Panc1 (cell line): ENCODE data around the gene CCDC85C. TPM values are rescaled to one million over a fixed set of nuclear protein-coding genes. Genes with fewer than 3 reads are reported as not detected.
A peak's percentile ranks its signal among the peaks of the same experiment; 100 is the strongest.

Experiments used
- ATAC-seq: fragments of 200-7000 bp; cut with Tn5 transposase; 2 replicates; pipeline ENCODE4 v1.9.1; 2020; ENCODE audit warnings: mild to moderate bottlenecking, moderate library complexity
- BruUV-seq: library from RNA; stranded (reverse); fragments of 400-500 nt; replicated peaks from 2 replicates; lab custom pipeline; 2021; lab: Mats Ljungman, UMichigan
- CTCF ChIA-PET: fragments of 300-600 bp; sonication (Branson Sonifier 250); formaldehyde crosslinking; loops from one replicate; lab custom pipeline; 2022; ENCODE audit warnings: antibody characterized with exemption; lab: Charles Lee
- POLR2A ChIA-PET: fragments of 300-600 bp; sonication (Branson Sonifier 250); formaldehyde crosslinking; loops from one replicate; lab custom pipeline; 2022; ENCODE audit warnings: antibody characterized with exemption; lab: Charles Lee
- DNase-seq: peaks from one replicate; pipeline ENCODE4 v3.0.0-alpha.2; 2010; ENCODE audit warnings: low read depth, low spot score
- H3K27ac ChIP-seq: 2 replicates; pipeline ENCODE4 v1.5.1; 2011; ENCODE audit warnings: mild to moderate bottlenecking, low read length, inconsistent platforms
- H3K27me3 ChIP-seq: fragments of 200-500 bp; sonication (Bioruptor generic); 2 replicates; pipeline ENCODE4 v1.6.0; 2014; ENCODE audit warnings: low read length, inconsistent platforms; ENCODE audit not compliant: control insufficient read depth, insufficient read depth
- H3K36me3 ChIP-seq: fragments of 200-500 bp; sonication (Bioruptor generic); 2 replicates; pipeline ENCODE4 v1.5.1; 2014; ENCODE audit warnings: inconsistent platforms, mild to moderate bottlenecking, low read length, moderate library complexity; ENCODE audit not compliant: control insufficient read depth, insufficient read depth
- H3K4me1 ChIP-seq: 2 replicates; pipeline ENCODE4 v1.5.1; 2011; ENCODE audit warnings: inconsistent platforms, mild to moderate bottlenecking, low read length, moderate library complexity; ENCODE audit not compliant: control insufficient read depth, insufficient read depth
- H3K4me3 ChIP-seq, 2 experiments: 2 replicates each; pipeline ENCODE4 v1.5.1; 2011 to 2012; ENCODE audit warnings: low read depth in 2 of 2, low read length in 2 of 2, mild to moderate bottlenecking in 2 of 2, inconsistent platforms in 1 of 2, moderate library complexity in 1 of 2
- H3K9me3 ChIP-seq: fragments of 200-500 bp; sonication (Bioruptor generic); 2 replicates; pipeline ENCODE4 v1.5.1; 2014; ENCODE audit warnings: low read depth, mild to moderate bottlenecking, inconsistent platforms, low read length, moderate library complexity; ENCODE audit not compliant: control insufficient read depth, insufficient read depth
- POLR2AphosphoS5 ChIP-seq: IDR thresholded peaks from 2 replicates; pipeline ENCODE4 v1.6.1; 2012; ENCODE audit warnings: mild to moderate bottlenecking, low read depth, low read length, moderate library complexity
- REST ChIP-seq, 2 experiments: IDR thresholded peaks; 2 replicates each; pipeline ENCODE4 v1.6.1; 2011 to 2012; ENCODE audit warnings: low read depth in 2 of 2, control low read depth in 1 of 2, low read length in 1 of 2, mild to moderate bottlenecking in 1 of 2, moderate library complexity in 1 of 2; ENCODE audit not compliant: insufficient read depth in 1 of 2
- SIN3A ChIP-seq: IDR thresholded peaks from 2 replicates; pipeline ENCODE4 v1.6.1; 2012; ENCODE audit warnings: low read depth, mild to moderate bottlenecking, low read length, moderate library complexity, borderline replicate concordance; ENCODE audit not compliant: insufficient read depth
- TCF7L2 ChIP-seq: IDR thresholded peaks from 2 replicates; pipeline ENCODE4 v1.6.1; 2011; ENCODE audit warnings: mild to moderate bottlenecking, low read depth, low read length, inconsistent platforms
- in situ Hi-C: cut with HindIII; loops from 2 replicates; pipeline ENCODE4 v1.10.0; 2016; ENCODE audit warnings: low sequenced_read_pairs, low pct_unique_long_range_greater_than_20kb
- intact Hi-C: fragments of 100-400 bp; cut with micrococcal nuclease; formaldehyde crosslinking; loops from one replicate; pipeline ENCODE4 v1.10.0; 2022; ENCODE audit not compliant: unreplicated experiment
- total RNA-seq: library from RNA; stranded (reverse); gene quantifications from one replicate; pipeline ENCODE4 v1.2.1, GENCODE V29; 2021; ENCODE audit not compliant: unreplicated experiment
- TF ChIP-seq, protein P1 (sequence below): fragments of 450-650 bp; IDR thresholded peaks from 2 replicates; pipeline ENCODE4 v1.5.1; 2017; ENCODE audit warnings: mild to moderate bottlenecking

Gene CCDC85C
- total RNA-seq, 1 experiment from 2014 or later: 96.6 TPM

- intact Hi-C loops (no loop called here), in situ Hi-C loops (no loop called here)
- CTCF ChIA-PET: no interaction called here
- Histone ChIP-seq H3K27me3 (no peaks in the 10 kb centered on the region), H3K9me3 (no peaks in the 10 kb centered on the region), H3K4me1 (peaks cover 69% of the 10 kb centered on the region), H3K4me3 (no peak overlapping the region), H3K27ac (peak overlapping the region; percentile 65), H3K36me3 (no peaks in the 10 kb centered on the region)
- ATAC-seq: no peak
- no peak for DNase-seq
- BruUV-seq: no TSS peak
- TF ChIP-seq REST (IDR thresholded peaks at IDR 0.05; ENCODE audit: insufficient read depth in 1 of 2, low read depth in 2 of 2, low read length in 1 of 2) (no peak), SIN3A (no peak), POLR2AphosphoS5 (no peak), TCF7L2 (no peak)
- TF ChIP-seq, protein P1, sequence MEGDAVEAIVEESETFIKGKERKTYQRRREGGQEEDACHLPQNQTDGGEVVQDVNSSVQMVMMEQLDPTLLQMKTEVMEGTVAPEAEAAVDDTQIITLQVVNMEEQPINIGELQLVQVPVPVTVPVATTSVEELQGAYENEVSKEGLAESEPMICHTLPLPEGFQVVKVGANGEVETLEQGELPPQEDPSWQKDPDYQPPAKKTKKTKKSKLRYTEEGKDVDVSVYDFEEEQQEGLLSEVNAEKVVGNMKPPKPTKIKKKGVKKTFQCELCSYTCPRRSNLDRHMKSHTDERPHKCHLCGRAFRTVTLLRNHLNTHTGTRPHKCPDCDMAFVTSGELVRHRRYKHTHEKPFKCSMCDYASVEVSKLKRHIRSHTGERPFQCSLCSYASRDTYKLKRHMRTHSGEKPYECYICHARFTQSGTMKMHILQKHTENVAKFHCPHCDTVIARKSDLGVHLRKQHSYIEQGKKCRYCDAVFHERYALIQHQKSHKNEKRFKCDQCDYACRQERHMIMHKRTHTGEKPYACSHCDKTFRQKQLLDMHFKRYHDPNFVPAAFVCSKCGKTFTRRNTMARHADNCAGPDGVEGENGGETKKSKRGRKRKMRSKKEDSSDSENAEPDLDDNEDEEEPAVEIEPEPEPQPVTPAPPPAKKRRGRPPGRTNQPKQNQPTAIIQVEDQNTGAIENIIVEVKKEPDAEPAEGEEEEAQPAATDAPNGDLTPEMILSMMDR: no peak
- POLR2A ChIA-PET: no interaction called here
These were observed 42.1 kb downstream of the CCDC85C start for GRCh38 chr14:99561864-99562263.

- DNase-seq (no peak), ATAC-seq (no peak)
- ChIA-PET CTCF (no interaction called here), POLR2A (no interaction called here)
- Histone ChIP-seq H3K9me3 (no peaks in the 10 kb centered on the region), H3K36me3 (no peaks in the 10 kb centered on the region), H3K4me1 (peaks cover 61% of the 10 kb centered on the region), H3K27ac (peak overlapping the region; percentile 65), H3K27me3 (no peaks in the 10 kb centered on the region), H3K4me3 (no peak overlapping the region)
- TF ChIP-seq POLR2AphosphoS5 (no peak), REST (IDR thresholded peaks at IDR 0.05; ENCODE audit: insufficient read depth in 1 of 2, low read depth in 2 of 2, low read length in 1 of 2) (no peak), TCF7L2 (no peak), SIN3A (no peak)
- TF ChIP-seq, protein P1: no peak
- intact Hi-C loops (no loop called here), in situ Hi-C loops (no loop called here)
- no TSS peak for BruUV-seq
These were observed 42.9 kb downstream of the CCDC85C start for GRCh38 chr14:99560922-99561683.
